ENCODE measurements around the gene SMYD3. TPM values are rescaled to one million over a fixed set of nuclear protein-coding genes. Genes with fewer than 3 reads are reported as not detected.

SMYD3 gene
- total and polyA plus RNA-seq, 9 of the 15 experiments (the other 6 are each of a cell fraction or from before 2014, with no cell fraction given) = 128 to 440 (median 197) TPM

DNA sequence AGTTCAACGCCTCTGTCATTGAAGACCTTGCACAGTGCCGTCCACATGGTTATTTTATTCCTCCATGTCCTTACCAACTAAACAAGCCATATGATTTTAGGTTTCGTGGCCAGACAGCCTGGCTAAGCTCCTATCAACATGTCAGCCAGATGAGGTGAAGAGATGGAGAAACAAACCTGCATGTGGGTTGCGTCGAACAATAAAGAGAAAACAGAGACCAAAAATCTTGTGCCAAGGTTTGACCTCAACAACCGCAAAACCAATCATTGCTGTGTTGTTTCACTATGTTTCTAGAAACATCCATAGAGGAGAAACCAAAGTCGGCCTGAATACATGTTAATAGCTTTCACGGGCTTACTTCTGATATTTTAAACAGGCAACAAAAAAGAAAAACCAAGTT is 544.6 kb downstream of the SMYD3 start:
- H3K27ac ChIP-seq (ENCODE audit: extremely low read depth, low read depth, low read length) = no peak overlapping the region
- CTCF ChIA-PET (ENCODE audit: low intra/inter-chr PET ratio) = no interaction called here
- intact Hi-C loops (cut with micrococcal nuclease) (no loop called here), in situ Hi-C loops (cut with MboI) (no loop called here)
- no TSS peak for BruUV-seq (replicated peaks)
- peaks cover 31% of the 10 kb centered on the region for H3K36me3 ChIP-seq (ENCODE audit: control insufficient read depth, insufficient read depth, low read length)
- H3K4me2 ChIP-seq (ENCODE audit: insufficient read depth, low read length) = no peak overlapping the region
- H3K9me3 ChIP-seq (replicated peaks; ENCODE audit: control insufficient read depth, insufficient read depth, low read depth, low read length) = no peaks in the 10 kb centered on the region
- H3K4me1 ChIP-seq (replicated peaks in 1 of 2; ENCODE audit: control insufficient read depth in 2 of 2, insufficient read depth in 2 of 2, low read length in 2 of 2) = peaks cover 0 to 10% of the 10 kb centered on the region in 2 experiments; a peak in 3 of 5 replicates
- no peaks in the 10 kb centered on the region for H3K27me3 ChIP-seq (ENCODE audit: control insufficient read depth in 2 of 2, insufficient read depth in 2 of 2, low read length in 2 of 2)
- no peaks in the 10 kb centered on the region for H3K9me1 ChIP-seq (ENCODE audit: control insufficient read depth, insufficient read depth, low read length)
- WGBS (ENCODE audit: insufficient coverage, low coverage, missing lambda C conversion rate) = 88% methylated on average over 8 of the region's 8 CpGs
- TF ChIP-seq PML (IDR thresholded peaks at IDR 0.05; ENCODE audit: low read length) (no peak), RCOR1 (IDR thresholded peaks at IDR 0.05; ENCODE audit: borderline replicate concordance in 1 of 2, low read depth in 2 of 2, low read length in 2 of 2) (no peak), ZNF174 (CRISPR knock-in tag; IDR thresholded peaks at IDR 0.05) (no peak), HDAC6 (IDR thresholded peaks at IDR 0.05; ENCODE audit: low read depth, low read length) (no peak), CREB1 (IDR thresholded peaks at IDR 0.05) (no peak), CREB1 (CRISPR knock-in tag; IDR thresholded peaks at IDR 0.05) (no peak), MECOM (CRISPR knock-in tag; IDR thresholded peaks at IDR 0.05) (no peak)
- H3K9ac ChIP-seq (ENCODE audit: insufficient read depth in 1 of 2, low read depth in 2 of 2, low read length in 2 of 2) = no peak overlapping the region
- no peak overlapping the region for H3K4me3 ChIP-seq
- H4K20me1 ChIP-seq (replicated peaks; ENCODE audit: control insufficient read depth, insufficient read depth, low read length) = peaks cover 11% of the 10 kb centered on the region; the same call in 1 of the 2 replicates
- no peak for FAIRE-seq
- POLR2A ChIA-PET = no interaction called here
- peaks cover 94% of the 10 kb centered on the region for H3K79me2 ChIP-seq (ENCODE audit: control insufficient read depth, insufficient read depth, low read length)
- H2AFZ ChIP-seq (ENCODE audit: low read depth, low read length) = no peak overlapping the region
- no peak for DNase-seq (ENCODE audit: extremely low read depth in 1 of 4, low spot score in 3 of 4)
- no peak for ATAC-seq

GRCh38 chr1:245961137-245961540 is 545.9 kb downstream of the SMYD3 start:
- Histone ChIP-seq H3K4me2 (ENCODE audit: insufficient read depth, low read length) (no peak overlapping the region), H3K9ac (ENCODE audit: insufficient read depth in 1 of 2, low read depth in 2 of 2, low read length in 2 of 2) (no peak overlapping the region), H3K27me3 (ENCODE audit: control insufficient read depth in 2 of 2, insufficient read depth in 2 of 2, low read length in 2 of 2) (no peaks in the 10 kb centered on the region), H3K4me1 (replicated peaks in 1 of 2; ENCODE audit: control insufficient read depth in 2 of 2, insufficient read depth in 2 of 2, low read length in 2 of 2) (peaks cover 7 to 24% of the 10 kb centered on the region in 2 experiments; a peak in 3 of 5 replicates), H3K9me1 (ENCODE audit: control insufficient read depth, insufficient read depth, low read length) (peaks cover 3% of the 10 kb centered on the region), H3K4me3 (no peak overlapping the region), H2AFZ (ENCODE audit: low read depth, low read length) (no peak overlapping the region), H3K9me3 (replicated peaks; ENCODE audit: control insufficient read depth, insufficient read depth, low read depth, low read length) (no peaks in the 10 kb centered on the region), H3K36me3 (ENCODE audit: control insufficient read depth, insufficient read depth, low read length) (peaks cover 28% of the 10 kb centered on the region), H4K20me1 (replicated peaks; ENCODE audit: control insufficient read depth, insufficient read depth, low read length) (peaks cover 11% of the 10 kb centered on the region; the same call in 1 of the 2 replicates), H3K27ac (ENCODE audit: extremely low read depth, low read depth, low read length) (no peak overlapping the region), H3K79me2 (ENCODE audit: control insufficient read depth, insufficient read depth, low read length) (peaks cover 95% of the 10 kb centered on the region)
- peak in 1 of 4 experiments; percentile 30 for DNase-seq (ENCODE audit: extremely low read depth in 1 of 4, low spot score in 3 of 4)
- 55% methylated on average over 3 of the region's 3 CpGs for WGBS (ENCODE audit: insufficient coverage, low coverage, missing lambda C conversion rate)
- peak; percentile 56 for ATAC-seq
- in situ Hi-C loops (cut with MboI) (no loop called here), intact Hi-C loops (cut with micrococcal nuclease) (no loop called here)
- ChIA-PET POLR2A (no interaction called here), CTCF (ENCODE audit: low intra/inter-chr PET ratio) (no interaction called here)
- no TSS peak for BruUV-seq (replicated peaks)
- FAIRE-seq = no peak
- TF ChIP-seq HLTF (IDR thresholded peaks at IDR 0.05) (no peak), KDM1A (IDR thresholded peaks at IDR 0.05) (0 out of 4 replicates have a peak, but pooled peaks of 1 of the 2 experiments have one; percentile 19), MEIS2 (IDR thresholded peaks at IDR 0.05; ENCODE audit: partially characterized antibody) (peak; percentile 70), TEAD4 (IDR thresholded peaks at IDR 0.05; ENCODE audit: low read length) (peak; percentile 61; the same call in 1 of the 2 replicates), TEAD4 (CRISPR knock-in tag; IDR thresholded peaks at IDR 0.05; ENCODE audit: borderline replicate concordance) (no peak), NR1H2 (CRISPR knock-in tag; IDR thresholded peaks at IDR 0.05) (no peak), ZNF274 (IDR thresholded peaks at IDR 0.05; ENCODE audit: borderline replicate concordance, low read depth, low read length) (no peak), FOXO4 (CRISPR knock-in tag; IDR thresholded peaks at IDR 0.05) (no peak), ATF4 (CRISPR knock-in tag; IDR thresholded peaks at IDR 0.05) (peak; percentile 77), ARID1B (IDR thresholded peaks at IDR 0.05) (peak; percentile 38)

Data from K562 (cell line).